Upper lobe of left lung (tissue), 6 donors: ENCODE measurements around the gene PPM1E. TPM values are rescaled to one million over a fixed set of nuclear protein-coding genes. Genes with fewer than 3 reads are reported as not detected.
A peak's percentile ranks its signal among the peaks of the same experiment; 100 is the strongest.

ENCODE experiments used
- ATAC-seq, 2 donors: fragments of 200-7000 bp; cut with Tn5 transposase; one replicate each; pipeline ENCODE4 v1.9.1; 2022; ENCODE audit warnings: mild to moderate bottlenecking in 2 of 2, moderate library complexity in 2 of 2; ENCODE audit not compliant: low FRiP score in 2 of 2
- DNase-seq, 2 donors: peaks; one replicate each; pipeline ENCODE4 v3.0.0-alpha.2; 2019 to 2020
- H3K27ac ChIP-seq, 4 donors: fragments of 200-600 bp; sonication (generic); one replicate each; pipeline ENCODE4 v1.5.1; 2016 to 2019
- H3K27me3 ChIP-seq, 4 donors: fragments of 200-600 bp; sonication (generic); one replicate each; pipeline ENCODE4 v1.5.1; 2017 to 2019
- H3K36me3 ChIP-seq, 4 donors: fragments of 200-600 bp; sonication (generic); one replicate each; pipeline ENCODE4 v1.5.1; 2016 to 2019
- H3K4me1 ChIP-seq, 4 donors: fragments of 200-600 bp; sonication (generic); one replicate each; pipeline ENCODE4 v1.5.1; 2018 to 2019
- H3K4me3 ChIP-seq, 4 donors: fragments of 200-600 bp; sonication (generic); one replicate each; pipeline ENCODE4 v1.5.1; 2017 to 2019; ENCODE audit warnings: mild to moderate bottlenecking in 2 of 4, moderate library complexity in 1 of 4
- H3K9me3 ChIP-seq, 4 donors: fragments of 200-600 bp; sonication (generic); one replicate each; pipeline ENCODE4 v1.5.1; 2018 to 2019
- CTCF ChIP-seq, 6 experiments: fragments of 450-650 bp in 4 of 6; fragments of 200-600 bp in 2 of 6; sonication (generic) in 2 of 6; IDR thresholded peaks; one replicate each; pipeline ENCODE4 v1.5.1; 2016 to 2019; ENCODE audit warnings: antibody characterized with exemption in 6 of 6
- EP300 ChIP-seq, 4 donors: sonication (generic); formaldehyde crosslinking; IDR thresholded peaks; one replicate each; pipeline ENCODE4 v1.5.1; 2017; ENCODE audit warnings: antibody characterized with exemption in 4 of 4, control low read depth in 2 of 4
- POLR2A ChIP-seq, 4 donors: fragments of 450-650 bp; IDR thresholded peaks; one replicate each; pipeline ENCODE4 v1.5.1; 2016 to 2017; ENCODE audit warnings: antibody characterized with exemption in 4 of 4, mild to moderate bottlenecking in 2 of 4
- POLR2AphosphoS5 ChIP-seq, 2 donors: sonication (generic); formaldehyde crosslinking; IDR thresholded peaks; one replicate each; pipeline ENCODE4 v1.5.1; 2017; ENCODE audit warnings: antibody characterized with exemption in 2 of 2
- WGBS, 2 donors: methylation state at CpG; one replicate each; pipeline ENCODE4 v1.1.5; 2017 to 2018; 5-methylcytosine and 5-hydroxymethylcytosine counted together
- total RNA-seq, 6 donors: library from RNA; depleted of rRNA in 4 of 6; stranded (reverse); fragments of >200 nt in 4 of 6; gene quantifications; one replicate each; pipeline versions ENCODE4 v1.1.0 to v1.2.1, GENCODE V29; 2016 to 2021
- donor health status: DM: no; HTN: no; CAD: no; lungs with moderate emphysema.
- donor health status: DM: no; HTN: yes; CAD: no; lungs with severe emphysema.

PPM1E gene
- total RNA-seq, 6 donors from 2014 or later = under 0.01 to 0.76 (median 0.18) TPM

GRCh38 chr17:58965221-58965620 is 209.6 kb downstream of the PPM1E start:
- no peaks in the 10 kb centered on the region for H3K27me3 ChIP-seq
- H3K27ac ChIP-seq = no peak overlapping the region
- no peak for ATAC-seq
- no peaks in the 10 kb centered on the region for H3K9me3 ChIP-seq
- H3K36me3 ChIP-seq = no peaks in the 10 kb centered on the region
- H3K4me1 ChIP-seq = peaks cover 0 to 7% (median 0%) of the 10 kb centered on the region in 4 donors
- WGBS, 2 donors = 77 to 78% methylated on average over 3 of the region's 3 CpGs
- no peak overlapping the region for H3K4me3 ChIP-seq
- TF ChIP-seq EP300 (IDR thresholded peaks at IDR 0.05) (no peak), POLR2AphosphoS5 (IDR thresholded peaks at IDR 0.05) (no peak), CTCF (IDR thresholded peaks at IDR 0.05) (no peak), POLR2A (IDR thresholded peaks at IDR 0.05) (no peak)
- no peak for DNase-seq

GRCh38 chr17:58966208-58966607 is 210.6 kb downstream of the PPM1E start:
- TF ChIP-seq POLR2AphosphoS5 (IDR thresholded peaks at IDR 0.05) (no peak), POLR2A (IDR thresholded peaks at IDR 0.05) (no peak), CTCF (IDR thresholded peaks at IDR 0.05) (no peak)
- WGBS, 2 donors = 94 to 98% methylated on average over 3 of the region's 3 CpGs
- DNase-seq = no peak
- H3K27me3 ChIP-seq = no peaks in the 10 kb centered on the region
- H3K27ac ChIP-seq = no peak overlapping the region
- ATAC-seq = no peak
- peaks cover 0 to 7% (median 0%) of the 10 kb centered on the region in 4 donors for H3K4me1 ChIP-seq
- no peaks in the 10 kb centered on the region for H3K9me3 ChIP-seq
- no peak overlapping the region for H3K4me3 ChIP-seq
- H3K36me3 ChIP-seq = no peaks in the 10 kb centered on the region

- no peak overlapping the region for H3K4me3 ChIP-seq
- no peaks in the 10 kb centered on the region for H3K27me3 ChIP-seq
- TF ChIP-seq POLR2A (IDR thresholded peaks at IDR 0.05) = no peak
- no peak for TF ChIP-seq CTCF (IDR thresholded peaks at IDR 0.05)
- TF ChIP-seq EP300 (IDR thresholded peaks at IDR 0.05) = no peak
- TF ChIP-seq POLR2AphosphoS5 (IDR thresholded peaks at IDR 0.05) = no peak
- WGBS, 2 donors = 80 to 85% methylated on average over 4 of the region's 4 CpGs
- no peaks in the 10 kb centered on the region for H3K9me3 ChIP-seq
- ATAC-seq (no peak), DNase-seq (no peak)
- H3K36me3 ChIP-seq = no peaks in the 10 kb centered on the region
- H3K4me1 ChIP-seq = peaks cover 0 to 7% (median 0%) of the 10 kb centered on the region in 4 donors
- no peak overlapping the region for H3K27ac ChIP-seq
Observed at GRCh38 chr17:58968426-58969061, 212.9 kb downstream of the PPM1E start.

DNA sequence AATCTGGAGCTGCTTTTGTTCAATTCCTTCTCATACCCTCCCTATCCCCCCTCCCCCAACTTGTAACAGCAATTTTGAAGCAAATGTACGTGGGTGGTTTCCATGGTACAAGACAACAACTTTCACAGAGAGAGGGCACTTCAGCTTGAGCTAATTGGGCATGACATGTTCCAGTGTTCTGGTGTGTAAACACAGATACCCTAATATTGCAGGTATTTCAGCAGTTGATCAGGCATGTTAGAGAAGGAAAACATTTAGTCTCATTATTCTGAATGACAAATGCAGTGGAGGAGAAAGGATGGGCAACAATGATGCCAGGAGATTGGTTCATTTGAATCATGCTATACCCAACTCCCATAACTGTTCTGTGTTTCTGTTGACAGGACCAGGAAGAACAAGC is 213.5 kb downstream of the PPM1E start:
- ATAC-seq (peak in 1 of 2 donors; percentile 55), DNase-seq (no peak)
- no peaks in the 10 kb centered on the region for H3K9me3 ChIP-seq
- no peak for TF ChIP-seq POLR2AphosphoS5 (IDR thresholded peaks at IDR 0.05)
- TF ChIP-seq EP300 (IDR thresholded peaks at IDR 0.05) = peak in 1 of 4 donors; percentile 21
- H3K4me1 ChIP-seq = peaks cover 0 to 7% (median 0%) of the 10 kb centered on the region in 4 donors
- no peaks in the 10 kb centered on the region for H3K27me3 ChIP-seq
- WGBS, 2 donors = 32 to 53% methylated on average over 1 of the region's 1 CpG
- H3K36me3 ChIP-seq = no peaks in the 10 kb centered on the region
- no peak overlapping the region for H3K4me3 ChIP-seq
- H3K27ac ChIP-seq = no peak overlapping the region

GRCh38 chr17:58969612-58970011 is 214.0 kb downstream of the PPM1E start:
- peaks cover 0 to 7% (median 0%) of the 10 kb centered on the region in 4 donors for H3K4me1 ChIP-seq
- no peak overlapping the region for H3K27ac ChIP-seq
- no peak overlapping the region for H3K4me3 ChIP-seq
- H3K27me3 ChIP-seq = no peaks in the 10 kb centered on the region
- H3K9me3 ChIP-seq = no peaks in the 10 kb centered on the region
- no peaks in the 10 kb centered on the region for H3K36me3 ChIP-seq
- 91 to 97% methylated on average over 4 of the region's 4 CpGs for WGBS, 2 donors
- no peak for ATAC-seq
- DNase-seq = no peak
- TF ChIP-seq EP300 (IDR thresholded peaks at IDR 0.05) (no peak), POLR2A (IDR thresholded peaks at IDR 0.05) (no peak), POLR2AphosphoS5 (IDR thresholded peaks at IDR 0.05) (no peak), CTCF (IDR thresholded peaks at IDR 0.05) (no peak)
